HepG2 (cell line): ENCODE measurements around the gene YIPF4. TPM values are rescaled to one million over a fixed set of nuclear protein-coding genes. Genes with fewer than 3 reads are reported as not detected.

Experiments
- ATAC-seq: fragments of 200-7000 bp; cut with Tn5 transposase; 3 replicates; pipeline ENCODE4 v1.9.1; 2020; ENCODE audit warnings: mild to moderate bottlenecking, moderate library complexity
- BruUV-seq: library from RNA; stranded (reverse); fragments of 400-500 nt; replicated peaks from 2 replicates; lab custom pipeline; 2021; lab: Mats Ljungman, UMichigan
- CTCF ChIA-PET: fragments of 300-600 bp; formaldehyde crosslinking; extraction: SDS; loops from one replicate; lab custom pipeline; 2021; ENCODE audit warnings: low total read pairs, inconsistent platforms, low intra/inter-chr PET ratio; lab: Yijun Ruan, JAX
- POLR2A ChIA-PET: fragments of 350-600 bp; sonication (Branson Sonifier 250); formaldehyde crosslinking; loops from one replicate; lab custom pipeline; 2020; ENCODE audit warnings: antibody characterized with exemption, inconsistent platforms; lab: Yijun Ruan, JAX
- DNase-seq: peaks from one replicate; pipeline ENCODE4 v3.0.0-alpha.2; 2015; ENCODE audit warnings: low spot score
- FAIRE-seq: peaks from 3 replicates; lab custom pipeline; 2011; peaks lifted over from hg19 to GRCh38; lab: Jason Lieb, UNC
- H2AFZ ChIP-seq: one replicate; pipeline ENCODE4 v1.6.1; 2011; ENCODE audit warnings: low read length, inconsistent platforms
- H3K27ac ChIP-seq: fragments of 300-600 bp; 3 replicates; pipeline ENCODE4 v1.8.0; 2011; ENCODE audit warnings: mixed run types, mild to moderate bottlenecking, mixed read lengths, low read length, inconsistent platforms; ENCODE audit not compliant: insufficient read depth; ENCODE audit errors: extremely low read length
- H3K27me3 ChIP-seq, 2 experiments: fragments of 200-600 bp in 1 of 2; 2 replicates in 1 of 2; 3 replicates in 1 of 2; pipeline versions ENCODE4 v1.6.0 to v1.8.0; 2011; ENCODE audit warnings: low read length in 2 of 2, mild to moderate bottlenecking in 2 of 2, moderate library complexity in 2 of 2, inconsistent platforms in 1 of 2; ENCODE audit not compliant: insufficient read depth in 2 of 2, control insufficient read depth in 1 of 2
- H3K36me3 ChIP-seq, 2 experiments: fragments of 200-600 bp in 1 of 2; replicated peaks in 1 of 2; 2 replicates in 1 of 2; 3 replicates in 1 of 2; pipeline versions ENCODE4 v1.5.1 to v1.8.0; 2011; ENCODE audit warnings: low read length in 2 of 2, inconsistent platforms in 1 of 2; ENCODE audit not compliant: insufficient read depth in 2 of 2, control insufficient read depth in 1 of 2
- H3K4me1 ChIP-seq: 2 replicates; pipeline ENCODE4 v1.5.1; 2012; ENCODE audit warnings: low read length, inconsistent platforms; ENCODE audit not compliant: insufficient read depth
- H3K4me2 ChIP-seq: 2 replicates; pipeline ENCODE4 v1.6.0; 2011; ENCODE audit warnings: low read depth, low read length, inconsistent platforms
- H3K4me3 ChIP-seq, 3 experiments: fragments of 200-600 bp in 1 of 3; sonication (generic), shearing (Covaris generic) in 1 of 3; replicated peaks in 1 of 3; 2 replicates each; pipeline ENCODE4 v1.5.1; 2011 to 2016; ENCODE audit warnings: low read length in 3 of 3, inconsistent platforms in 2 of 3, low read depth in 2 of 3, mild to moderate bottlenecking in 2 of 3, control low read depth in 1 of 3, mixed read lengths in 1 of 3; ENCODE audit not compliant: insufficient read depth in 1 of 3
- H3K79me2 ChIP-seq: one replicate; pipeline ENCODE4 v1.6.1; 2011; ENCODE audit warnings: low read length, inconsistent platforms; ENCODE audit not compliant: insufficient read depth
- H3K9ac ChIP-seq: 2 replicates; pipeline ENCODE4 v1.6.0; 2011; ENCODE audit warnings: mild to moderate bottlenecking, low read depth, low read length, inconsistent platforms; ENCODE audit not compliant: insufficient read depth
- H3K9me3 ChIP-seq: 2 replicates; pipeline ENCODE4 v1.5.1; 2012; ENCODE audit warnings: mild to moderate bottlenecking, low read length
- H4K20me1 ChIP-seq: 2 replicates; pipeline ENCODE4 v1.6.0; 2011; ENCODE audit warnings: inconsistent platforms, mild to moderate bottlenecking, low read length, moderate library complexity; ENCODE audit not compliant: insufficient read depth
- ASH2L ChIP-seq: fragments of 300-600, 200-600 bp; sonication (generic); IDR thresholded peaks from 2 replicates; pipeline ENCODE4 v1.7.0; 2017; ENCODE audit warnings: low read depth, mild to moderate bottlenecking, moderate library complexity, mixed read lengths, low read length; ENCODE audit not compliant: insufficient read length
- CHCHD3 ChIP-seq: sonication (generic); formaldehyde crosslinking; IDR thresholded peaks from 2 replicates; pipeline ENCODE4 v1.8.0; 2022; ENCODE audit warnings: mild to moderate bottlenecking, missing genetic modification reagents, moderate library complexity
- CSRNP1 ChIP-seq: sonication (generic); formaldehyde crosslinking; IDR thresholded peaks from 2 replicates; pipeline ENCODE4 v1.8.1; 2023; ENCODE audit warnings: mild to moderate bottlenecking, missing genetic modification reagents
- NPAS2 ChIP-seq: sonication (generic); formaldehyde crosslinking; IDR thresholded peaks from 2 replicates; pipeline ENCODE4 v1.8.0; 2022; ENCODE audit warnings: mild to moderate bottlenecking, missing genetic modification reagents, borderline replicate concordance
- NR2F2 ChIP-seq: IDR thresholded peaks from 2 replicates; pipeline ENCODE4 v1.6.1; 2012; ENCODE audit warnings: low read depth, inconsistent platforms, borderline replicate concordance
- RFX5 ChIP-seq: IDR thresholded peaks from 2 replicates; pipeline ENCODE4 v1.6.1; 2011; ENCODE audit warnings: low read depth, low read length, improper control_type of control experiment
- RXRB ChIP-seq: IDR thresholded peaks from 2 replicates; pipeline ENCODE4 v1.6.1; 2016; ENCODE audit warnings: borderline replicate concordance, missing genetic modification reagents, missing compliant biosample characterization
- TBP ChIP-seq: sonication (generic); formaldehyde crosslinking; IDR thresholded peaks from 2 replicates; pipeline ENCODE4 v1.5.0; 2020; ENCODE audit warnings: missing genetic modification reagents
- TSC22D2 ChIP-seq: sonication (generic); formaldehyde crosslinking; IDR thresholded peaks from 2 replicates; pipeline ENCODE4 v1.5.1; 2020; ENCODE audit warnings: missing genetic modification reagents, mild to moderate bottlenecking, borderline replicate concordance
- ZNF101 ChIP-seq: sonication (generic); formaldehyde crosslinking; IDR thresholded peaks from 2 replicates; pipeline ENCODE4 v1.4.0; 2020; ENCODE audit warnings: mild to moderate bottlenecking, low read depth, missing genetic modification reagents, borderline replicate concordance
- ZNF207 ChIP-seq: fragments of 450-650 bp; IDR thresholded peaks from 2 replicates; pipeline ENCODE4 v1.6.1; 2016; ENCODE audit warnings: antibody characterized with exemption, borderline replicate concordance
- ZNF253 ChIP-seq: sonication (generic); formaldehyde crosslinking; IDR thresholded peaks from 2 replicates; pipeline ENCODE4 v1.8.0; 2022; ENCODE audit warnings: mild to moderate bottlenecking, missing genetic modification reagents, borderline replicate concordance
- ZNF296 ChIP-seq: sonication (generic); formaldehyde crosslinking; conservative IDR thresholded peaks from 2 replicates; pipeline ENCODE4 v1.5.0; 2020; ENCODE audit warnings: mild to moderate bottlenecking, missing genetic modification reagents
- ZNF670 ChIP-seq: sonication (generic); formaldehyde crosslinking; IDR thresholded peaks from 2 replicates; pipeline ENCODE4 v1.8.0; 2022; ENCODE audit warnings: mild to moderate bottlenecking, missing genetic modification reagents, borderline replicate concordance
- ZNF720 ChIP-seq: sonication (generic); formaldehyde crosslinking; IDR thresholded peaks from 2 replicates; pipeline ENCODE4 v1.4.0; 2020; ENCODE audit warnings: missing genetic modification reagents
- WGBS: methylation state at CpG from one replicate; pipeline ENCODE4 v1.1.6; 2017; ENCODE audit warnings: low lambda C conversion rate; 5-methylcytosine and 5-hydroxymethylcytosine counted together
- in situ Hi-C: cut with HindIII; loops from 2 replicates; pipeline ENCODE4 v1.10.0; 2017; ENCODE audit warnings: low pct_unique_long_range_greater_than_20kb; ENCODE audit not compliant: extremely low pct_ligation_motif_present
- intact Hi-C: fragments of 100-400 bp; cut with micrococcal nuclease; formaldehyde crosslinking; loops from one replicate; pipeline ENCODE4 v1.10.0; 2022; ENCODE audit not compliant: unreplicated experiment
- polyA plus RNA-seq, 8 experiments: library from polyadenylated mRNA; depleted of rRNA in 3 of 8; stranded (reverse) in 7 of 8; unstranded in 1 of 8; fragments of >200 nt; fragmentation: Illumina TruSeq in 4 of 8; extraction: Trizol in 4 of 8; gene quantifications; 2 replicates each; pipeline versions ENCODE4 v1.2.1 to v1.2.3, GENCODE V29; 2011 to 2016; ENCODE audit warnings: low read depth in 4 of 8, missing spikeins in 1 of 8, mixed read lengths in 1 of 8; ENCODE audit not compliant: insufficient read depth in 1 of 8
- total RNA-seq, 5 experiments: library from RNA; depleted of rRNA; stranded (reverse); fragments of >200 nt; fragmentation: Illumina TruSeq; extraction: Trizol; gene quantifications; 2 replicates each; pipeline ENCODE4 v1.2.3, GENCODE V29; 2016; ENCODE audit warnings: low read depth in 1 of 5
- TF ChIP-seq, protein P1 (sequence below): sonication (generic); formaldehyde crosslinking; IDR thresholded peaks from 2 replicates; pipeline ENCODE4 v1.5.1; 2020; ENCODE audit warnings: mild to moderate bottlenecking, missing genetic modification reagents, borderline replicate concordance
- TF ChIP-seq, protein P2 (sequence below): sonication (generic); formaldehyde crosslinking; IDR thresholded peaks from 2 replicates; pipeline ENCODE4 v1.9.0; 2021; ENCODE audit warnings: missing genetic modification reagents, mild to moderate bottlenecking, borderline replicate concordance
- TF ChIP-seq, protein P3 (sequence below): sonication (generic); formaldehyde crosslinking; IDR thresholded peaks from 2 replicates; pipeline ENCODE4 v1.5.0; 2020; ENCODE audit warnings: mild to moderate bottlenecking, low read depth, missing genetic modification reagents, borderline replicate concordance

The YIPF4 gene
- total and polyA plus RNA-seq, 2 of the 13 experiments (the other 11 are each of a cell fraction or from before 2014, with no cell fraction given): 19.0 to 43.9 TPM

- TF ChIP-seq, protein P1, sequence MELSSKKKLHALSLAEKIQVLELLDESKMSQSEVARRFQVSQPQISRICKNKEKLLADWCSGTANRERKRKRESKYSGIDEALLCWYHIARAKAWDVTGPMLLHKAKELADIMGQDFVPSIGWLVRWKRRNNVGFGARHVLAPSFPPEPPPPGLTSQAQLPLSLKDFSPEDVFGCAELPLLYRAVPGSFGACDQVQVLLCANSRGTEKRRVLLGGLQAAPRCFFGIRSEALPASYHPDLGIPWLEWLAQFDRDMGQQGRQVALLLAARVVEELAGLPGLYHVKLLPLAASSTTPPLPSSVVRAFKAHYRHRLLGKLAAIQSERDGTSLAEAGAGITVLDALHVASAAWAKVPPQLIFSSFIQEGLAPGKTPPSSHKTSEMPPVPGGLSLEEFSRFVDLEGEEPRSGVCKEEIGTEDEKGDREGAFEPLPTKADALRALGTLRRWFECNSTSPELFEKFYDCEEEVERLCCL (CRISPR knock-in tag): no peak
- TF ChIP-seq RXRB (CRISPR knock-in tag) (peak; percentile 9; the same call in 1 of the 2 replicates), ZNF670 (0 out of 2 replicates have a peak, but pooled peaks have one; percentile 40)
Measured at GRCh38 chr2:32231959-32232358, 45.7 kb upstream of the YIPF4 start (continued).

DNA sequence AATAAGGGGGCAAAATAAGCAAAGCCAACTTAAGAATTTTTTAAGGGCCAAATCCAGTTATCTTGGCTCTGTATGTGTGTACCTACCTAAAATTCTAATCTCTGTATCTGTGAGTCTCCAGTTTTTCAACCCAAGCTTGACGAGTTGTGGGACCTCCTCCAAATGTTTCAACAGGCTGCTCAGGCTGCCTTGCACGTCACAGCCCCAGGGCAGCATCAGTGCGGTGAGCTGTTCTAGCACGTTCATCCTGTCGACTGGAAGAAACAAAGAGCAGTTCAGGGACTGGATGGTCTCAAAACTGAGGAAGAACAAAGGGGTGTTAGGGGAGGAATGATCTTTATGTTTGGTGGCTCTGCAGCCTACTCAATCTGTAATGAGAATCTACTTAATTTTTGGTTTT, 42.4 kb upstream of the YIPF4 start:
- Histone ChIP-seq H3K27ac (no peak overlapping the region), H3K9me3 (no peaks in the 10 kb centered on the region), H3K79me2 (no peaks in the 10 kb centered on the region), H2AFZ (no peak overlapping the region), H3K36me3 (no peaks in the 10 kb centered on the region), H3K9ac (no peak overlapping the region), H3K4me2 (no peak overlapping the region), H3K27me3 (no peaks in the 10 kb centered on the region), H4K20me1 (no peaks in the 10 kb centered on the region), H3K4me3 (no peak overlapping the region), H3K4me1 (peaks cover 17% of the 10 kb centered on the region)
- WGBS: 92% methylated on average over 5 of the region's 5 CpGs
- no peak for DNase-seq
- POLR2A ChIA-PET: no interaction called here
- FAIRE-seq: no peak
- ATAC-seq: no peak
- intact Hi-C loops: no loop called here
- in situ Hi-C loops: no loop called here
- CTCF ChIA-PET: no interaction called here
- no TSS peak for BruUV-seq
- TF ChIP-seq TSC22D2 (CRISPR knock-in tag) (no peak), ASH2L (no peak), NPAS2 (CRISPR knock-in tag) (no peak), TBP (CRISPR knock-in tag) (no peak), NR2F2 (no peak), RFX5 (no peak), ZNF296 (no peak), ZNF253 (no peak), CSRNP1 (CRISPR knock-in tag) (no peak), ZNF207 (no peak), CHCHD3 (CRISPR knock-in tag) (no peak), ZNF720 (CRISPR knock-in tag) (no peak), ZNF101 (no peak)
- TF ChIP-seq, protein P2, sequence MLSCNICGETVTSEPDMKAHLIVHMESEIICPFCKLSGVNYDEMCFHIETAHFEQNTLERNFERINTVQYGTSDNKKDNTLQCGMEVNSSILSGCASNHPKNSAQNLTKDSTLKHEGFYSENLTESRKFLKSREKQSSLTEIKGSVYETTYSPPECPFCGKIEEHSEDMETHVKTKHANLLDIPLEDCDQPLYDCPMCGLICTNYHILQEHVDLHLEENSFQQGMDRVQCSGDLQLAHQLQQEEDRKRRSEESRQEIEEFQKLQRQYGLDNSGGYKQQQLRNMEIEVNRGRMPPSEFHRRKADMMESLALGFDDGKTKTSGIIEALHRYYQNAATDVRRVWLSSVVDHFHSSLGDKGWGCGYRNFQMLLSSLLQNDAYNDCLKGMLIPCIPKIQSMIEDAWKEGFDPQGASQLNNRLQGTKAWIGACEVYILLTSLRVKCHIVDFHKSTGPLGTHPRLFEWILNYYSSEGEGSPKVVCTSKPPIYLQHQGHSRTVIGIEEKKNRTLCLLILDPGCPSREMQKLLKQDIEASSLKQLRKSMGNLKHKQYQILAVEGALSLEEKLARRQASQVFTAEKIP: no peak
- TF ChIP-seq, protein P3, sequence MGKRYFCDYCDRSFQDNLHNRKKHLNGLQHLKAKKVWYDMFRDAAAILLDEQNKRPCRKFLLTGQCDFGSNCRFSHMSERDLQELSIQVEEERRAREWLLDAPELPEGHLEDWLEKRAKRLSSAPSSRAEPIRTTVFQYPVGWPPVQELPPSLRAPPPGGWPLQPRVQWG (CRISPR knock-in tag): no peak
